Measurements from ENCODE around the gene CELSR1. TPM values are rescaled to one million over a fixed set of nuclear protein-coding genes. Genes with fewer than 3 reads are reported as not detected.

The CELSR1 gene
- polyA plus RNA-seq, 1 experiment = 1.0 TPM

- POLR2A ChIA-PET = no interaction called here
- CTCF ChIA-PET = interaction anchor here (1.3 to 1.4 kb wide), 2 partner anchors 13 to 161 kb away, joined by 4 to 5 read pairs; no protein-coding TSS in a partner anchor
- H3K36me3 ChIP-seq (ENCODE audit: control insufficient read depth, insufficient read depth, low read length) = no peaks in the 10 kb centered on the region
- no peak for TF ChIP-seq CTCF (IDR thresholded peaks at IDR 0.05; ENCODE audit: insufficient read depth, low read depth, low read length)
- no peak overlapping the region for H3K4me3 ChIP-seq (ENCODE audit: low read depth, low read length)
- no peak for DNase-seq (ENCODE audit: low read depth)
- no peaks in the 10 kb centered on the region for H3K27me3 ChIP-seq (ENCODE audit: control insufficient read depth, insufficient read depth, low read length)
Measured at GRCh38 chr22:46381142-46381541, 156.3 kb downstream of the CELSR1 start.

GRCh38 chr22:46380581-46380980, 156.8 kb downstream of the CELSR1 start:
- Histone ChIP-seq H3K4me3 (ENCODE audit: low read depth, low read length) (no peak overlapping the region), H3K27me3 (ENCODE audit: control insufficient read depth, insufficient read depth, low read length) (no peaks in the 10 kb centered on the region), H3K36me3 (ENCODE audit: control insufficient read depth, insufficient read depth, low read length) (no peaks in the 10 kb centered on the region)
- ChIA-PET CTCF (interaction anchor here (1.3 to 1.4 kb wide), 2 partner anchors 13 to 161 kb away, joined by 4 to 5 read pairs; no protein-coding TSS in a partner anchor), POLR2A (no interaction called here)
- DNase-seq (ENCODE audit: low read depth) = no peak
- no peak for TF ChIP-seq CTCF (IDR thresholded peaks at IDR 0.05; ENCODE audit: insufficient read depth, low read depth, low read length)

GRCh38 chr22:46380069-46380468, 157.4 kb downstream of the CELSR1 start:
- ChIA-PET CTCF (interaction anchor here (1.3 kb wide), 1 partner anchor 12 kb away, joined by 4 read pairs; no protein-coding TSS in a partner anchor), POLR2A (no interaction called here)
- no peaks in the 10 kb centered on the region for H3K27me3 ChIP-seq (ENCODE audit: control insufficient read depth, insufficient read depth, low read length)
- no peaks in the 10 kb centered on the region for H3K36me3 ChIP-seq (ENCODE audit: control insufficient read depth, insufficient read depth, low read length)
- DNase-seq (ENCODE audit: low read depth) = no peak
- TF ChIP-seq CTCF (IDR thresholded peaks at IDR 0.05; ENCODE audit: insufficient read depth, low read depth, low read length) = no peak
- H3K4me3 ChIP-seq (ENCODE audit: low read depth, low read length) = no peak overlapping the region

GRCh38 chr22:46379066-46379930, 158.1 kb downstream of the CELSR1 start:
- no peak for DNase-seq (ENCODE audit: low read depth)
- Histone ChIP-seq H3K36me3 (ENCODE audit: control insufficient read depth, insufficient read depth, low read length) (no peaks in the 10 kb centered on the region), H3K27me3 (ENCODE audit: control insufficient read depth, insufficient read depth, low read length) (no peaks in the 10 kb centered on the region), H3K4me3 (ENCODE audit: low read depth, low read length) (no peak overlapping the region)
- TF ChIP-seq CTCF (IDR thresholded peaks at IDR 0.05; ENCODE audit: insufficient read depth, low read depth, low read length) = no peak
- POLR2A ChIA-PET = no interaction called here
- CTCF ChIA-PET = interaction anchor here (1.3 to 3.9 kb wide), 3 partner anchors 11 to 163 kb away, joined by 4 to 24 read pairs (median 9); no protein-coding TSS in a partner anchor

DNA sequence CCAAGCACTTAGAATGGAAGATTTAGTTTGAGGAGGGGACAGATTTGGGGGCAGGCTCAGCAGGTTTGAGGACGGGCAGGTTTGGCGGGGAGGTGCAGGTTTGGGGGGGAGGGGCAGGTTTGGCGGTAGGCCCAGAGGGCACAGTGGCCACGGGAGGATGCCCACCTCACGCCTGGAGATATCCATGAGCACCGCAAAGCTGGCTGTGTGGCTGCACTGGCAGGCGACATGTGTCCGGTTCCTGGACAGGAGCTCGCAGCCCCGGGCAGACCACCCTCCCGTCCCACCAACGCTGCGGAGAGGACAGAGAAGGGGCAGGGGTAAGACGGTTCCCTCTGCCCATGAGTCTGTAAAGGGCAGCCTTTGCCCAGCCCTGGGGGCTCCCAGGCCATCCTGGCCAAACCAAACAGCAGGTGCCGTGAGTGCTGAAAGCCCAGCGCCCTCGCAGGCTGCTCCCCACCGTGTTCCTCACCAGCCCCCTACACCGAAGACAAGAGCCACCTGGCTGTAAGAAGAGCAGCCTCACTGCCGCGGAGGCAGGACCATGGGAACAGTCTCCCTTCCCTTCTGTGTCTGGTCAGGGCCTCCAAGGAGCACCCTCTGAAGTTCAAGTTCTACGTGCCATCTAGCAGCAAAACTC, 158.9 kb downstream of the CELSR1 start:
- ChIA-PET POLR2A (no interaction called here), CTCF (interaction anchor here (2.7 to 3.9 kb wide), 2 partner anchors 11 to 164 kb away, joined by 9 to 24 read pairs; no protein-coding TSS in a partner anchor)
- no peak for TF ChIP-seq CTCF (IDR thresholded peaks at IDR 0.05; ENCODE audit: insufficient read depth, low read depth, low read length)
- no peak for DNase-seq (ENCODE audit: low read depth)
- Histone ChIP-seq H3K4me3 (ENCODE audit: low read depth, low read length) (no peak overlapping the region), H3K36me3 (ENCODE audit: control insufficient read depth, insufficient read depth, low read length) (no peaks in the 10 kb centered on the region), H3K27me3 (ENCODE audit: control insufficient read depth, insufficient read depth, low read length) (no peaks in the 10 kb centered on the region)
